Suprapubic skin (tissue), 4 donors: ENCODE measurements around the gene CASK.

Experiments
- POLR2A ChIP-seq, 2 donors: fragments of 450-650 bp; IDR thresholded peaks; one replicate each; pipeline ENCODE4 v1.6.1; 2017; ENCODE audit warnings: antibody characterized with exemption in 2 of 2, mild to moderate bottlenecking in 2 of 2, moderate library complexity in 2 of 2
- POLR2AphosphoS5 ChIP-seq, 3 donors: sonication (generic); formaldehyde crosslinking; IDR thresholded peaks; one replicate each; pipeline ENCODE4 v1.6.1; 2017; ENCODE audit warnings: antibody characterized with exemption in 3 of 3
- TF ChIP-seq, protein P1 (sequence below), 2 donors: fragments of 200-600 bp in 1 of 2; fragments of 450-650 bp in 1 of 2; sonication (generic) in 1 of 2; IDR thresholded peaks; one replicate each; pipeline ENCODE4 v1.5.1; 2016 to 2019; ENCODE audit warnings: antibody characterized with exemption in 2 of 2, mild to moderate bottlenecking in 1 of 2, moderate library complexity in 1 of 2

DNA sequence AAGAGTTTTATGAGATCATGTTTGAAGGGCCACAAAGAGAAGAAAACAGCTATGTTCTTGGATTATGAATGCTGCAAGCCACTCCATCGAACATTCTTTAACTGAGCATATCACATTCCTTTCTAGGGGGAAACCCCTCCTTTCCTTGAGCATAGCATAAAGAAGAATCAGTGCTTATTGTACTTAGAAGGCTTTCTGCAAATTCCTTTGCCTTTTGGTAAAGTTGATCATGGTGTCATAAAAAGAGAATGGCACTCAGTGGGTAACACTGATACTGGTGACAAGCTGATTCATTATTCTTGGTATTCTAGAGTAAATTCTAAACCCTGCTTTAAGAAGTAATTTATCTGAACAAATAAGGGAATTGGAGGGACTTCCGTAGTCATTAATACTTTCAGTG is 323.1 kb downstream of the CASK start:
- TF ChIP-seq POLR2A (IDR thresholded peaks at IDR 0.05), result no peak
- TF ChIP-seq, protein P1, sequence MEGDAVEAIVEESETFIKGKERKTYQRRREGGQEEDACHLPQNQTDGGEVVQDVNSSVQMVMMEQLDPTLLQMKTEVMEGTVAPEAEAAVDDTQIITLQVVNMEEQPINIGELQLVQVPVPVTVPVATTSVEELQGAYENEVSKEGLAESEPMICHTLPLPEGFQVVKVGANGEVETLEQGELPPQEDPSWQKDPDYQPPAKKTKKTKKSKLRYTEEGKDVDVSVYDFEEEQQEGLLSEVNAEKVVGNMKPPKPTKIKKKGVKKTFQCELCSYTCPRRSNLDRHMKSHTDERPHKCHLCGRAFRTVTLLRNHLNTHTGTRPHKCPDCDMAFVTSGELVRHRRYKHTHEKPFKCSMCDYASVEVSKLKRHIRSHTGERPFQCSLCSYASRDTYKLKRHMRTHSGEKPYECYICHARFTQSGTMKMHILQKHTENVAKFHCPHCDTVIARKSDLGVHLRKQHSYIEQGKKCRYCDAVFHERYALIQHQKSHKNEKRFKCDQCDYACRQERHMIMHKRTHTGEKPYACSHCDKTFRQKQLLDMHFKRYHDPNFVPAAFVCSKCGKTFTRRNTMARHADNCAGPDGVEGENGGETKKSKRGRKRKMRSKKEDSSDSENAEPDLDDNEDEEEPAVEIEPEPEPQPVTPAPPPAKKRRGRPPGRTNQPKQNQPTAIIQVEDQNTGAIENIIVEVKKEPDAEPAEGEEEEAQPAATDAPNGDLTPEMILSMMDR (IDR thresholded peaks at IDR 0.05), result no peak
- no peak for TF ChIP-seq POLR2AphosphoS5 (IDR thresholded peaks at IDR 0.05)
